ENCODE data around the gene PDSS1.
"Not testable (repeated sequence)": the region's sequence is repeated elsewhere in the genome, so short reads cannot be mapped to it uniquely, and the experiment has no call there.

PDSS1 gene

DNA sequence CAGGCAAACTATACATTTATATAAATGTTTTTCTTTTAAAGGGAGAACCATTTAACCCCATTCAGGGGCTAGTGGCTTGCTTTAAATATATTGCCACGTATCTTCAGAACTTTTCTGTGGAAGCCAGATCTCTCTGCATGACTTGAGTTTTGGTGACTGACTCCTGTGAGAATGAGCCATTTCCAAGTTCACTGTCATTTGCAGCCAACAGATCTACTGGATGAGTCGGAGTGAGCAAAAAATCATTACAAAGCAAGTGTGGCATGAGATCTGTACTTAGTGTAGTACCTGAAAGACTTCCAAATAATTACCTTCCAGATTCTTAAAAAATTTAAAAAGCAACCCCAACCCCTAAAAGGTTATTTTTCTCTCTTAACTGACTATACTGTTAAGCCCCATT, 45.6 kb downstream of the PDSS1 start:
- no peak for DNase-seq

DNA sequence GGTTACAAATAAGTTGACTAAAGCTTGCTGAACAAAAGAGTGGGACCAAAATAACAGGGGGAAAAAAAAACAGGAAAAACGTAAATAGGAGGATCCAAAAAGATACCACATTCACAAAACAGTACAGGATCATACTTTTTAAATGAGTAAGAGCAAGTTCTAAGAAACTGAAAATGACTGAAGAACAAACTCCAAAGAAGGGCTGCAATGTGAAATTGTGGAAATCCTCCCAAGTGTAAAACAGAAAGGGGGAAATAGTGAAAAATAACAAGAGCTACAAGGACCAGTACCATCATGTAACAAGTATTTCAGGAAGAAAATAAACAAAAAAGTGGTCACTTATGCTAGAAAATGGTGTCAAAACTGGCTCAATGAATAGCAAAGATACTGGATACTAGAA, 46.3 kb downstream of the PDSS1 start:
- DNase-seq = no peak

DNA sequence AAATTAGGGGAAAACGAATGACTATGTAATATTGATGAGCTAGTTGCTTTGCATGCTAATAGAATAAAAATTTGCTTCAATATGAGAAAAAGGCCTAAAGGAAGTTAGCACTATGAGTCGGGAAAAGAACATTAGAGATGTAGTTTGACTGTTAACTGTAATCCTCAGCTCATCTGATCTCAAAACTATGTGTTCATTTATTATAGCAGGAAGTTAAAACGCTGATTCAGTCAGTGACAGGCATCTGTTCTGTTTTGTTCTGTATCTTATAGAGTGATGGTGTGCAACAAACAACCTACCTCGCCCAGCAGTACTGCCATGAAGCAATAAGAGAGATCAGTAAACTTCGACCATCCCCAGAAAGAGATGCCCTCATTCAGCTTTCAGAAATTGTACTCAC, 48.6 kb downstream of the PDSS1 start:
- DNase-seq = no peak

DNA sequence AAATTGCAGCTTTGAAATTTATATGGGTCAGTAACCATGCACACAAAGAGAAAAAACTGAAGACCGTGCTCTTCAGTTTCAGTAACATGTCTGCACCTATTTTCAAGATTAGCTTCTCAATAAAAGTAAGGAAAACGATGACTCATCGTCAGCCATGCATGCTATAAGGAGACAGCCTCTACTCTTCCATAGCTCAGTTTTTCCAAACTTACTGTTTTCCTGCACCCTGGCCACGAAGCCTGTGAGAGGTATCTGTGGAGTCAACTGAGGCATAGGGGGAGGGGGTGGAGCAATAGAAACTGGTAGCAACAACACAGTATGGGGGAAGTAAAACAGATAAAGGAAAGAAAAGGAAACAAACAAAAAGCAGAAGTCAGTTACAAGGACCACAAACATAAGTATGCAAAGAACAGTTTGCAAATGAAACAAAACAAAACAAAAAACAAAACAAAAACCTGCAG, 58.0 kb downstream of the PDSS1 start:
- no peak for DNase-seq

DNA sequence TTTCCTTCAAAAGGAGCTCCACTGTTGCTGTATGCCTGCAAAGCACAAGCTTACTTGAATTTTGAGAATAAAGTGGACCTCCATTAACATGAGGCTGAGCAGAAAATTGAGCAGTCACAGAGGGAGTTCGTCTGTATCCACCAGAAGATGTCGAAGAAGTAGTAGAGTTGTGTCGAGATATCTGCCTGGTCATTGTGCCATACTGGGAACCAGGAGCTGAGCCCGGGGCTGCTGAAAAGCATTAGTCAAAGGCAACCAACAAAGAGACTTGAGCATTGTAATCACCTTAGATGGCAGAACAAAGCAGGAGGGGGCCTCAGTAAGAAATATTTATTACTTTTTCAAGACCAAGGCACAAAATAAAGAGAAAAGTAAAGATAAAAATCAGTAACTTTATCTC, 61.5 kb downstream of the PDSS1 start:
- no peak for DNase-seq

DNA sequence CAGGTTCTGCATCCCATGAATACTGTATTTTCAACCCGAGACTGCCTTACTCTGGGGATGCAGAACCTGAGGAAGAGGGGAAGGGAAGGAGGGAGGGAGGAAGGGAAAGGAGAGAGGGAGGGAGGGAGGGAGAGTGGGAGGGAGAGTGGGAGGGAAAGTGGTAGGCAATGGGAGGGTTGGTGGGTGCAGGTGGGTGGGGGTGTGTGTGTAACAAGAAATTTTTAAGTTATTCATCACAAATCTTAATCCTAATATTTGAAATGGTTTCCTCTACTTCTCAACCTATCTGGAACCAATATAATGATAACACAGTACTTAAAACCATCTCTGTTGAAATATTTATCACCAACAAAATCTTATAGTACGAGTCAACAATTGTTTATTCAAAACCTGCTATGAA, 68.0 kb downstream of the PDSS1 start:
- no peak for DNase-seq

DNA sequence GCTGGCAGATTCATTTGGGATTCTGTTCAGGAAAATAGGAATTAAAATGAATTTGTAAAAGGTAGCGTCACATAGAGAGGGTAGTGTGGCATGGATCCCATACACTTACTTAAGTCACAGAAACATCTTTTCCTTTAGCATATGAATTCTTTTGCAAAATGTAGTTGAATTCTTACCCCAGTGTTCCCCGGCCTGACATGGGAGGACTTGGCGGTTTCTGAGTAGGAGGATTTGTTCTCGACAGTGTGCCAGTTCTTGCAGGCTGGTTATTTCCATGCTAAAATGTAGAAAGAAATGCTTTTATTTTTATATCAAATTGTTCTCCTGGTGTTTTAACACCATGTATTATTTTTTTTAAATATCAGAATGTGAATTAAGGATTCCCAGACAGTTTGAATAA, 72.6 kb downstream of the PDSS1 start:
- no peak for DNase-seq

DNA sequence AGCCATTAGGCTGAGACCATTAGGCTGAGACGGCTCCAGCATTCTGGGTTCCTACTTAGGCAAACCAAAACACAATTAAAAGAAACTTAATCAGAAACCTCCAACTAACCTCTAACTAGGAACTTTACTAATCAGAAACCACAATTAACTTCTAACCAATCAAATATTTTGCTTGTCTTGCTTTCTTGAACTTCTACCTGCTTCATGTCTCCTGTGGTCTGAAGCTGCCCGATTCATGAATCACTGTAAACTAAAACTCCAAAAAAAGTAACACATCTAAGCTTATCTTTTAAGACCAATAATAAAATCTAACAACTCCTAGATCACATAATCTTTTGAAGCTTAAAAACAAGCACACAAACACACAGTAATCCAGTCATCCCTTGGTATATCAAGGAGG, 76.1 kb downstream of the PDSS1 start:
- no peak for DNase-seq

DNA sequence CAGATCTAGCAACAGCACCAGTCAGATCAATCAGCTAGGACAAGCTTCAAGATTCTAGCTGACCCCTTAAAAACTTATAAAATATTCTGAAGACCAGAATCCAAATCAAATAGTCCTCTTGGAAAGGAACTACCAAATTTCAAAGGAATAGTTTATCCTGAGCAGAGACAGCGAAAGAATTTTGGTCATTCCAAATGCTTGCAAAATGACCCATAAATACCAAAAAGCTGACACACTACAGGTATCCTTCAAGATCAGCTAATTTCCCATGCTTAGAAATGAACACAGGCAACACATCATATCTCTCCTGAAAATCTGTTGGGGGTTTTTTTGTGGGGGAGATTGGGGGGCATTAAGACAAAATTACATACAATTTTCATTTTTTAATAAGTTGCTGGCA, 78.8 kb downstream of the PDSS1 start:
- DNase-seq = no peak

DNA sequence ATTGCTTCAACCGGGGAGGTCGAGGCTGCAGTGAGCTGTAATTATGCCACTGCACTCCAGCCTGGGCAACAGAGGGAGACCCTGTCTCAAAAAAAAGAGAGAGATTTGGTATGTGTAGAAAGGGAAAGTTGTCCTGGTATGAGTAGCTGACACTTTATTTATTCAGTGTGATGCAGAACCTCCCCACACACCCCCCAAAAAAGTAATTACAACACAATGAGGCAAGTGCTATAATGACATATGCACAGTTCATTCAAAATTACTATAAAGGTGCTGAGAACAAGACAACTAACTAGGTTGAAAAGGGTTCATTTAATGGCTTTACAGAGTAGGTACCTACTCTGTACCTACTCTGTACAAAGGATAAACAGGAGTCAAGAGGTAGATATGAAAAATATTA, 80.2 kb downstream of the PDSS1 start:
- no peak for DNase-seq

DNA sequence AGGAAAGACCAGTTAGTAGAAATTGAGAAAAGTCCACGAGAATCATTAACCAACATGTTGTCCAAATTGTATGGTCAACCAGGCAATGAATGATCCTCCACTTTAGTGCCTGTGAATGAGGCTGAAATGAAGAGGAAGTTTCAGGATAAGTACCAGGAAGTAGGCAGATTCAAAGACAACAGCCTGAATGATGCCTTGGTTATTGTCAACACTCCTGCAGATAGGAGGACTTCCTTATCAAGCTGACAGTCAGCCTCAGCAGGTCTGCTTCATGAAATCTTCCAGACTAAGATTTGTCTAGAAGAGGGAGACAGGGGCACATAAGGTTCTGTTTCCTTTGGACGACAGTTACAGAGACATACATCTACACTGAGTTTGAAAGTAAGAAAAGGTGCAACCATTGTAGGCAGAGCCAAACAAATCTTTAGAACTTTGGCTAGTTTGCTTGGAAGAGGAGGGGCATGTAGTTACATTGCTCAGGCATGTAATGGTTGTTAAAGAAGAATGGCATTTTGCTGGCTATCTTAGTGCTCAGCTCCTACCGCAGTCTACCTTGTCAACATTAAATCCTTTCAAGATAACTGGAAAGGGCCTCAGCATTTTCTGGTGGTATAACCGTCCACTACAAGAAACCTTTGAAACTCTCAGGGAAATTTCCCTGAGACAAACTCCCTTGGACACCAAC, 81.8 kb downstream of the PDSS1 start:
- DNase-seq = no peak

DNA sequence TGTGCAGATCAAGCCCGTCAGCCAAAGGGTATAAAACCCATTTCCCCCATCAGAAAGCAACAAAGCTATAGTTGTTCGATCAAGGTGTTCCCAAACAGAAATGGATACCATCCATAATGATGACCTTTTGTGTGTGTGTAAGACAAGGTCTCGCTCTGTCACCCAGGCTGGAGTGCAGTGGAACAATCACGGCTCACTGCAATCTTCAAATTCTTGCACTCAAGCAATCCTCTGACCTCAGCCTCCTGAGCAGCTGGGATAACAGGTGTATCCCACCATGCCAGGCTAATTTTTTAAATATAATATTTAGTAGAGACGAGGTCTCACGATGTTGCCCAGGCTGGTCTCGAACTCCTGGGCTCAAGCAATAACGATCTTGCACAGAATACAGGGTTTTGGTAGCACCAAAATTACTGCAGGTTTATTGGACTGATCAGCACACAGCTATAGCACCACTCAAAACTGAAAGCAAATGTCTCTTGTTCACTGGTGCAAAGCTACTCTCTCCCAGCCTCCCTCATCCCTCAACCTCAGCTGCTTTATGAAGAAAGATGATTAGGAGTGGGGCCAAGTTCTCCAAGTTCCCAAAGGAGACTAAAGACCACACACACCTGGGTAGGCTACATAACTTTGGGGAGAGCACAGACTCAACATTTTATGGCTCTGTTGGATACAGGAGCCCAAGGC, 82.7 kb downstream of the PDSS1 start:
- no peak for DNase-seq

DNA sequence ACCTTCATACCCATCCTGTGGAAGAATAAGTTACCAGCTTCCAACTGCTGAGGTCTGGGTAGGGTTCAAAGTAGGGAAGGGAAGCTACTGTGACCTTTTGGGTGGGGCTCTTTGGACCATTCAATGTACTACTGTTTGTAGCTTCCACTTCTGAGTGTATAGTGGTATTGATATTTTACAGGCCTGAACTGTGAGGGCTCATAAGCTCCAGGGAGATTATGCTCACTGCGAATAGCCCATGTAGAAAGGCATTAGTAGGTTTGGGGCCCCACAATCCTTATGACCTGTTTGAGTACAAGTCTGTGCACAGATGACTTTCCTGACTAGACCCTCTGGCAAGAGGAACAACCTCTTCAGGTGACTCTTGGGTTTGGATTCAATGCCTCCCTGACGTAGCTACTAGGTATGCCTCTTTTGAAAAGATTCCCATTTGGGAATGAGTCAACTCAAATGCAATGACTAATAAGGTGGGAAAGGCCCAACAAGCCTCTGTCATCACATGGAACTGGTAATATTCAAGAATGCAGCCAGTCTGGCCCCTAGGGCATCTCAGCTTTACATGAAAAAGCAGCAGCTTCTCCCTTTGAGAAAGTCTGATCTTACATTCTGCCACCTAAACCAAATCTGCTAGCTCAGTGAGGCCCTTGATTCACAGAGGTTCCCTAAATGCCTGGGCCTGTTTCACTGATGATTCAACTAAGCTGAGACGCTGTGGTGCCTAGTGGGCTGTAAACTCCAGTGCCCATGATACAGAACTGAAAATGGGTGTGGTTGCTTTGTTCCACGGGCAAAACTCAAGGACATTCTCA, 83.5 kb downstream of the PDSS1 start:
- DNase-seq = peak; percentile 38

DNA sequence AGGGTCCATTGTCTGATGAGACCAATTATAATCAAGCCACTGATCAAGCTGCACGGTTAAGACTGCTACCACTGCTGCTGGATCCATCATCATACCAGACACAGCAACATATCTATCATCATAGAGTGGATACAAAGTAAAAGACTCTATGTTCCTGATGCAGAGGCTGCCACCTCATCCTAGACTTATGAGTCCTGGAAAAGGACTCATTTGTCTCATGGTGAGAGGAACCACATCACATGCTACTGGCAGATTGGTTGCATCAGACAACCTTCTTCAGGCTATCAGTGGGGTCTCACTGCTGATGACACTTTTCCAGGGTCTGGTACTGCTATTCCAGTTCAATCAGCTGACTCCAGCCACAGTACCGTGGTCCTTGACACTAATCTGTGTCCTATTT, 84.3 kb downstream of the PDSS1 start:
- peak; percentile 19 for DNase-seq

DNA sequence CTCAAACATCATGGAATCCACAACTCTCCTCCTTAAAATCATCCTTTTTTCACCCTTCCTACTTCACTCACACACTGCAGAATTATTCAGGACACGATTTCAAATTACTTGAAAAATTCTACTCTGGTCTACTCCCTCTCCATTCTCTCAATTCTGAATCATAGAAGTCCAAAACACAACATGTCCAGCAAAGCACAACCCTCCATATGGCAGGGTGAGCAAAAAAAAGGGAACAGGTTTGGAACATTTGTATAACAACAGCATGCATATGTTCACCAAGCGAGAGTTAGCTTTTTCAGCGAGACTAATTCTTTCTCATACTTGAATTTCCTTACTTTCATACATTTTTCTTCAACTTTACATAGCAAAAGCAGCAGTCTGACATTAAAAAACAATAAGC, 89.9 kb downstream of the PDSS1 start:
- DNase-seq = no peak

DNA sequence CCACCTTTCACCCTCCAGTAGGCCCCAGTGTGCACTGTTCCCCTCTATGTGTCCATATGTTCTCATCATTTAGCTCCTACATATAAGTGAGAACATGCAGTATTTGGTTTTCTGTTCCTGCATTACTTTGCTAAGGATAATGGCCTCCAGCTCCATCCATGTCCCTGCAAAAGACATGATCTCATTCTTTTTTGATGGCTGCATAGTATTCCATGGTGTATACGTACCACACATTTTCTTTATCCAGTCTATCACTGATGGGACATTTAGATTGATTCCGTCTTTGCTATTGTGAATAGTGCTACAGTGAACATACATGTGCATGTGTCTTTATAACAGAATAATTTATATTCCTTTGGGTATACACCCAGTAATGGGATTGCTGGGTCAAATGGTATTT, 92.3 kb downstream of the PDSS1 start:
- DNase-seq = not testable (repeated sequence)

DNA sequence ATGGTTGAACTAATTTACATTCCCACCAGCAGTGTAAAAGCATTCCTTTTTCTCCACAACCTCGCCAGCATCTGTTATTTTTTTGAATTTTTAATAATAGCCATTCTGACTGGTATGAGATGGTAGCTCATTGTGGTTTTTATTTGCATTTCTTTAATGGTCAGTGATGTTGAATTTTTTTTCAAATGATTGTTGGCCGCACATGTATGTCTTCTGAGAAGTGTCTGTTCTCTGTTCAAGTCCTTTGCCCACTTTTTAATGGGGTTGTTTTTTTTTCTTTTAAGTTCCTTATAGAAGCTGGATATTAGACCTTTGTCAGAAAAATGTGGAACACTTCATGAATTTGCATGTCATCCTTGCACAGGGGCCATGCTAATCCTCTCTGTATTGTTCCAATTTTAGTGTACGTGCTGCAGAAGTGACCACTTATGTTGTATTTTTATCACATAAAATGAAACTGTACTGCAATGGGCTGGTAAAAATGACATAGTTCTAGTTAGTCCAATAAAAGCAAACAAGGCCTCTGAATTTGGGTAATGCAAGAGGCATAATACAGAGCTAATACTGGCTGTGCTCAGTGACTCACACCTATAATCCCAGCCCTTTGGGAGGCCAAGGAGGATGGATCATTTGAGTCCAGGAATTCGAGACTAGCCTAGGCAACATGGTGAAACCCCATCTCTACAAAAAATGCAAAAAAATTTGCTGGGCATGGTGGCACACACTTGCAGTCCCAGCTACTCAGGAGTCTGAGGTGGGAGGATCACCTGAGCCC, 92.9 kb downstream of the PDSS1 start:
- DNase-seq = no peak

DNA sequence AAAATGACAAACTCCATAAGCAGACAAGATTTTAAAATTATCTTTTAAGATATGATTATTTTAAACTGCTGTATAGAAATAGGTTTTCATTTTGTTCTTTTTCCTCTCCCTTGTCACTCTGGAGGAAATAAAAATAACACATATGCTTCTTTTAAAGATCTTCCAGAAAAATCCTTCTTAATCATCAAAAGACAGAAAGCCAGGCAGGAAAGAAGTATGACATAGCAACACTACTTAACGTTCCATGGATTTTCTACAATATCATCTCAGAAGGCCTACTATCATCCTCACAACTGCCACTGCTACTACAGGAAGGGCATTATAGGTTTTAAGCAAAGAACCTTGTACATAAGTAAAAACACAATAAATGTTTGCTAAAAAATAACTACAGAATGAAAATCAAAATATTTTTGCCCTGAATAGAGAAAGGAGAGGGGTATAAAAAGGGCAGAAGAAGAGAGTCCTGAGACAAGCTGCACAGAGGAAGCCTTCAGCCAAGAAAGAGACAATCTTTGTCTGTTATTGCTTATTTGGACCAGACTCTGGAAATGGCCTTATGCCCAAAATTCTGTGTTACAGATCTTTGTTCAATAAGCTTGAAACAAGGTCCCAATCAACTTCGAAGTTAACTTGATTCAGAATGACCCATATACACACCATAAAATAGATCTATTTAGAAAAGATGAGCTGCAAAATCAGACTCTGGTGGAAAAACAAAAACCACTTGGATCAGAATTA, 95.4 kb downstream of the PDSS1 start:
- no peak for DNase-seq

All from stimulated activated CD4-positive, alpha-beta T cell treated with anti-CD3 and anti-CD28 coated beads, Interleukin-15, amount 100 ng/mL, for 24 hours (primary cell).